ENCODE measurements around the gene SMAD2.
"Not testable (repeated sequence)": the region's sequence is repeated elsewhere in the genome, so short reads cannot be mapped to it uniquely, and the experiment has no call there.

SMAD2 gene

GRCh38 chr18:47829831-47830230 lies 100.6 kb downstream of the SMAD2 start:
- no peak for TF ChIP-seq CTCF (IDR thresholded peaks at IDR 0.05; ENCODE audit: poor library complexity, severe bottlenecking)

DNA sequence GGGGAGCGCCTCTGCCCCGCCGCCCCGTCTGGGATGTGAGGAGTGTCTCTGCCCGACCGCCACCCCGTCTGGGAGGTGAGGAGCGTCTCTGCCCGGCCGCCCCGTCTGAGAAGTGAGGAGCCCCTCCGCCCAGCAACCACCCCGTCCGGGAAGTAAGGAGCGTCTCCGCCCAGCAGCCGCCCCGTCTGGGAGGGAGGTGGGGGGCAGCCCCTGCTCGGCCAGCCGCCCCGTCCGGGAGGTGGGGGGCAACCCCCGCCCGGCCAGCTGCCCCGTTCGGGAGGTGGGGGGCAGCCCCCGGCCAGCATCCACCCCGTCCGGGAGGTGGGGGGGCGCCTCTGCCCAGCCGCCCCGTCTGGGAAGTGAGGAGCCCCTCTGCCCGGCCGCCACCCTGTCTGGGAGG lies 102.4 kb downstream of the SMAD2 start:
- H3K4me1 ChIP-seq (ENCODE audit: insufficient read depth, poor library complexity, severe bottlenecking); H3K4me3 ChIP-seq (ENCODE audit: severe bottlenecking); H3K9me3 ChIP-seq (ENCODE audit: severe bottlenecking); H3K27me3 ChIP-seq (ENCODE audit: insufficient read depth, poor library complexity, severe bottlenecking); H3K27ac ChIP-seq (ENCODE audit: poor library complexity, severe bottlenecking); ATAC-seq (ENCODE audit: low read depth); DNase-seq (ENCODE audit: low spot score): not testable (repeated sequence)
- H3K36me3 ChIP-seq (ENCODE audit: low read depth), result peaks cover 17% of the 10 kb centered on the region

More at GRCh38 chr18:47829831-47830230, 100.6 kb downstream of the SMAD2 start:
- Histone ChIP-seq H3K9me3 (ENCODE audit: severe bottlenecking) (no peaks in the 10 kb centered on the region), H3K4me3 (ENCODE audit: severe bottlenecking) (no peak overlapping the region), H3K27ac (ENCODE audit: poor library complexity, severe bottlenecking) (no peak overlapping the region), H3K36me3 (ENCODE audit: low read depth) (peaks cover 17% of the 10 kb centered on the region), H3K27me3 (ENCODE audit: insufficient read depth, poor library complexity, severe bottlenecking) (no peaks in the 10 kb centered on the region), H3K4me1 (ENCODE audit: insufficient read depth, poor library complexity, severe bottlenecking) (no peaks in the 10 kb centered on the region)
- no peak for DNase-seq (ENCODE audit: low spot score)
- ATAC-seq (ENCODE audit: low read depth), result no peak

DNA sequence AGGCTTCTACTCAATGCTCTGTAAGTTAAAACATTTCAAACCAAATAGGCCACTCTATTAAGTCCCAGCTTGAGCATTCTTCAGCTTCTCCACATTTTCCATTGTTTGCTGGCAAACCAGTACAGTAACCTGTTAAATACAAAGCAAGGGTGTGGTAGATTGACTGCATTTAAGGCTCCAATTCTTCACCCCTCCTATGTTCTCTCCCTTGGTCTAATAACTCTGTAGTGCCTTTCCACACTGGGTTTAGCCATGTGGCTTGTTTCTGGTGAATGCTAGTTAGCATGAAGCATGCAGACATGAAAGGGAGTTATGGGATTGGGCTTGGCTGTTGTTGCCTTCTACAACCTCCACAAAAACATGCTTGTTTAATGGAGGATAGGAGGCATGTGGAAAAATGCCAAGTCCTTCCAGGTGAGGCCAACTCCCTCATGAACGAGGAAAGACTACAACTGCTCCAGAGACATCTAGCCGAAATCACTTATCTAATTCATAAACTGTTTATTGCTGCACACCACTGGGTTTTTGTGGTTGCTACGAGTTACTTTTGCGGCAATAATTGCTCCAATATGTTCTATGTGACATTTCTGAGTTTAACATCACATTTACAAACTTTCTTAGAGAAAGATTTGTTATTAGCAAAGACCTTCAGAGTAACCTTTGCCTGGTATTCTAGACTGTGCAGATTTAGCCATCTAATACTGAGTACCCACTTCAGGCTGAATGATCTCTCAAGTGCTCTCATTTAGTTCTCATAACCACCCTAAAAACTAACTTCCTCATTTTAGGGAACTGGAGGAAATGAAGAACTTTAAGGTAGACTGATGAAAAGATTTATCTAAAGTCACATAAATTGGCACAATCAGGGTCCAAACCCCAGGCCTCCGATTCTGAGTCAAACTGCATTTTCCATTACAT lies 104.0 kb downstream of the SMAD2 start:
- no peaks in the 10 kb centered on the region for H3K27me3 ChIP-seq (ENCODE audit: insufficient read depth, poor library complexity, severe bottlenecking)
- H3K4me3 ChIP-seq (ENCODE audit: severe bottlenecking), result no peak overlapping the region
- no peaks in the 10 kb centered on the region for H3K4me1 ChIP-seq (ENCODE audit: insufficient read depth, poor library complexity, severe bottlenecking)
- no peak for ATAC-seq (ENCODE audit: low read depth)
- no peaks in the 10 kb centered on the region for H3K9me3 ChIP-seq (ENCODE audit: severe bottlenecking)
- no peak for TF ChIP-seq CTCF (IDR thresholded peaks at IDR 0.05; ENCODE audit: poor library complexity, severe bottlenecking)
- H3K36me3 ChIP-seq (ENCODE audit: low read depth), result peaks cover 9% of the 10 kb centered on the region
- DNase-seq (ENCODE audit: low spot score), result no peak
- no peak overlapping the region for H3K27ac ChIP-seq (ENCODE audit: poor library complexity, severe bottlenecking)

- ATAC-seq (ENCODE audit: low read depth) (no peak), DNase-seq (ENCODE audit: low spot score) (no peak)
- no peak for TF ChIP-seq CTCF (IDR thresholded peaks at IDR 0.05; ENCODE audit: poor library complexity, severe bottlenecking)
- H3K36me3 ChIP-seq (ENCODE audit: low read depth), result no peaks in the 10 kb centered on the region
- no peaks in the 10 kb centered on the region for H3K27me3 ChIP-seq (ENCODE audit: insufficient read depth, poor library complexity, severe bottlenecking)
- H3K4me1 ChIP-seq (ENCODE audit: insufficient read depth, poor library complexity, severe bottlenecking), result no peaks in the 10 kb centered on the region
- H3K27ac ChIP-seq (ENCODE audit: poor library complexity, severe bottlenecking), result no peak overlapping the region
- H3K9me3 ChIP-seq (ENCODE audit: severe bottlenecking), result no peaks in the 10 kb centered on the region
- H3K4me3 ChIP-seq (ENCODE audit: severe bottlenecking), result no peak overlapping the region
These were observed 109.1 kb downstream of the SMAD2 start for GRCh38 chr18:47821314-47821713.

GRCh38 chr18:47817795-47818077 lies 112.7 kb downstream of the SMAD2 start:
- no peaks in the 10 kb centered on the region for H3K36me3 ChIP-seq (ENCODE audit: low read depth)
- no peak for TF ChIP-seq CTCF (IDR thresholded peaks at IDR 0.05; ENCODE audit: poor library complexity, severe bottlenecking)
- H3K9me3 ChIP-seq (ENCODE audit: severe bottlenecking), result no peaks in the 10 kb centered on the region
- no peak for ATAC-seq (ENCODE audit: low read depth)
- H3K27ac ChIP-seq (ENCODE audit: poor library complexity, severe bottlenecking), result no peak overlapping the region
- no peaks in the 10 kb centered on the region for H3K4me1 ChIP-seq (ENCODE audit: insufficient read depth, poor library complexity, severe bottlenecking)
- no peak overlapping the region for H3K4me3 ChIP-seq (ENCODE audit: severe bottlenecking)
- H3K27me3 ChIP-seq (ENCODE audit: insufficient read depth, poor library complexity, severe bottlenecking), result no peaks in the 10 kb centered on the region
- no peak for DNase-seq (ENCODE audit: low spot score)
